HG02870 (cell line): ENCODE measurements around the gene UBE4B.
"Not testable (repeated sequence)": the region's sequence is repeated elsewhere in the genome, so short reads cannot be mapped to it uniquely, and the experiment has no call there.

Experiments used
- ATAC-seq: cut with Tn5 transposase; IDR thresholded peaks from one replicate; pipeline ENCODE4 v1.9.1; 2021; ENCODE audit warnings: mild to moderate bottlenecking, moderate library complexity; ENCODE audit not compliant: unreplicated experiment

The UBE4B gene

GRCh38 chr1:10070206-10070605, 37.4 kb downstream of the UBE4B start:
- ATAC-seq: no peak

GRCh38 chr1:10071640-10072039, 38.9 kb downstream of the UBE4B start:
- ATAC-seq: no peak

DNA sequence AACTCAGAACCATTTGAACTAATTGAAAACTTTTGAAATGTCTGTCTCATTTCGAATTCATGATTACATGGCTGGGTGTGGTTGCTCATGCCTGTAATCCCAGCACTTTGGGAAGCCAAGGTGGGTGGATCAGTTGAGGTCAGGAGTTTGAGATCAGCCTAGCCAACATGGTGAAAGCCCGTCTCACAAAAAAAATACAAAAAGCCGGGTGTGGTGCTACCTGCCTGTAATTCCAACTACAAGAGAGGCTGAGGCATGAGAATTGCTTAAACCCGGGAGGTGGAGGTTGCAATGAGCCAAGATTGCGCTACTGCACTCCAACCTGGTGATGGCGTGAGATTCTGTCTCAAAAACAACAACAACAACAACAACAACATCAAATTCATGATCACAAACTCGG, 40.6 kb downstream of the UBE4B start:
- not testable (repeated sequence) for ATAC-seq

DNA sequence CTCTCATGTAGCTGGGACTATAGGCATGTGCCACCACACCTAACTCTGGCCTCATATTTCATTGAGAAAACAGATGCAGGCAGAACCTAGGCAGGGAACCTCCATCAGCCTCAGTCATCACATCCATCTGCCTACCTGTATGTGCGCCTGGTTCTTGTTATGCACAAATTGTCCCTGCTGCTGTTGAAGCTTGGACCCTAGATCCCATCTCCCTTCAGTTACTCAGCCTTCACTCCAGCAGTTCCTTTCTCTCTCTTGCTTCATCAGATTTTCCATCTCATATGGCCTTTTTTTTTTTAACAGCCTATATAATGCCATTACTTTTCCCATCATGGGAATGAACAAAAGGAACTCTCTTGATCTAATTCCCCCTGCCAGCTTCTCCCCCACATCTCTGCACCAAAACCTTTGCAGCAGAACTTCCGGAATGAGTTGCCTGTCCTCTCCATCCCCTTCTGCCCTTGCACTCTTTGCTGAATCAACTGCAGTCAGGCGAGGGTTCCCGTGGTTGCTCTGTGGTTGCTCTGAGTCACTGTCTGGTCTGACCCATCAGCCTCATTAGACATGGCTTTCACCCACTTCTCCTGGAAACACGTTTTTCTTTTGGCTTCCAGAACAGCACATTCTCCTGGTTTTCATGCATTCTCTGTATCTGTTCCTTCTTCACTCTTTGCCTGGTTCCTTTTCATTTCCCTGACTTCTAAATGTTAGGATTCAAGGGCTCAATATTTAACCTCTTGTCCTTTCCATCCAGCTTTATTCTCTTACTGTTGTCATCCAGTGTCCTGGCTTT, 41.5 kb downstream of the UBE4B start:
- ATAC-seq: no peak

DNA sequence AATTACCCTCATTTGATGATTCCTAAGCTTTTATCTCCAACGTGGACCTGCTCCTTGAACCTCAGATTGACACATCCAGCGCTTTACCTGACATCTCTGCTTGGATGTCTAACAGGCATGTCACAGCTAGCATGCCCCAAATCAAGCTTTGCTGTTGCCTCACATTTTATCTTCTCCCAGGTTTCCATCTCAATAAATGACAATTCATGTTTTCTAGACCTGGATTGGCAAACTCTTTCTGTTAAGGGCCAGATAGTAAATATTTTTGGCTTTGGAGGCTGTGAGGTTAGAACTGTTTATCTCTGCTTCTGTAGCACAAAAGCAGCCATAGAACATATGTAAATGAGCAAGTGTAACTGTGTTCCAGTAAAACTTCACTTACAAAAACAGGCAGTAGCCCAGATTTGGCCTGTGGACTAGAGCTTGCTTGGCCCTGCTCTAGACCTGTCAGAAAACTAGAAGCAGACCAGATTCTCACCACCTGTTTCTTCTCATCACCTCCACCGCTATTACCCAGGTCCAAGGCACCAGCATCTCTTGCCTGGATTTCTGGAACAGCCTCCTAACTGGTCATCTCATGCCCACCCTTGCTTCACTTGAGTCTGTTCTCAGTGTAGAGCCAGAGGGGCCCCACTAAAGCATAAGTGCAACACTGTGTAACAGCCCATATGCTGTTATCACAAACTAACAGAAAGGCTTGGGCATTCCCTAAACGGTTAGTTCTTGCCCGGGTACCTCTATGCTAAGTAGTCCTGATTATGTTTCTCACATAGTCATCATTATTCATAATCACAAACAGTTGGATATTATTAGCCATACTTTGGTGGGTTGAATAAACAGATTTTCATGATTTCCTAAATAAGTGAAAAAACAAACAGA, 42.3 kb downstream of the UBE4B start:
- ATAC-seq: no peak

DNA sequence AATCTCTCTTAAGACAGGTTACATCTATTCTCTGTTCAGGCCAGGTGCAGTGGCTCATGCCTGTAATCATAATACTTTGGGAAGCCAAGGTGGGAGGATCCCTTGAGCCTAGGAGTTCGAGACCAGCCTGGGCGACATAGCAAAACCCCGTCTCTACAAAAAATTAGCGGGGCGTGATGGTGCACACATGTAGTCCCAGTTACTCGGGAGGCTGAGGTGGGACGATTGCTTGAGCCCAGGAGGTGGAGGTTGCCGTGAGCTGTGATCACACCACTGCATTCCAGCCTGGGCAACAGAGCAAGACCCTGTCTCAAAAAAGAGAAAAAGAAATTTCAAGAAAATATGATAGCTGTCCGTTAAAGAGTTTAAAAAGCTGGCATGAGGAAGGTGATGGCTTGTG, 43.0 kb downstream of the UBE4B start:
- no peak for ATAC-seq

DNA sequence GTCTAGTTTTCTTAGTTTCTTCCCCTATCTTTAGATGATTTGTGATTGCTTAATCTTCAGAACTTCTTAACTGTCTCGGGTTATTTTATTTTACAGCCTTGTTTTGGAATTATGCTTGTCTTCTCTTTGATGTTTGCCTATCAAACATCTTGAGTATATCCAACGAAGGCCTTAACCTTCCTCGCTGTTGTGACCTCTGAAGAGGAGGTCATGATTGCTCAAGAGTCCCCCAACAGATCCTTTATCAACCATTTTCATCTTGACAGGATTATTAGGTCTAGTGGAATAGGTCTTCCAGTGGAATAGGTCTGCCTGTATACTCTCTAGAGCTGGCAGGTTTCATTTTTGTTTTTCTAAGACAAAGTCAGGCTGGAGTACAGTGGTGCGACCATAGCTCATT, 45.7 kb downstream of the UBE4B start:
- ATAC-seq: no peak

DNA sequence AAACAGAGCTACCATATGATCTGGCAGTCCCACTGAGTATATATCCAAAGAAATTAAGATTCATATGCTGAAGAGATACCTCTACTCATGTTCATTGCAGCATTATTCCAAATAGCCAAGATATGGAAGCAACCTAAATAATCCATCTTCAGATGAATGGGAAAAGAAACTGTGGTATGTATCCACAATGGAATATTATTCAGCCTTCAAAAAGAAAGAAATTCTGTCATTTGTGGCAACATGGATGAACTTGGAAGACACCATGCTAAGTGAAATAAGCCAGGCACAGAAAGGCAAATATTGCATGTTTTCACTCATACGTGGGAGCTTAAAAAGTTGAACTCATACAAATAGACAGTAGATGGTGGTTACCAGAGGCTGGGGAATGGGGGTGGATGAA, 47.8 kb downstream of the UBE4B start:
- ATAC-seq: no peak

DNA sequence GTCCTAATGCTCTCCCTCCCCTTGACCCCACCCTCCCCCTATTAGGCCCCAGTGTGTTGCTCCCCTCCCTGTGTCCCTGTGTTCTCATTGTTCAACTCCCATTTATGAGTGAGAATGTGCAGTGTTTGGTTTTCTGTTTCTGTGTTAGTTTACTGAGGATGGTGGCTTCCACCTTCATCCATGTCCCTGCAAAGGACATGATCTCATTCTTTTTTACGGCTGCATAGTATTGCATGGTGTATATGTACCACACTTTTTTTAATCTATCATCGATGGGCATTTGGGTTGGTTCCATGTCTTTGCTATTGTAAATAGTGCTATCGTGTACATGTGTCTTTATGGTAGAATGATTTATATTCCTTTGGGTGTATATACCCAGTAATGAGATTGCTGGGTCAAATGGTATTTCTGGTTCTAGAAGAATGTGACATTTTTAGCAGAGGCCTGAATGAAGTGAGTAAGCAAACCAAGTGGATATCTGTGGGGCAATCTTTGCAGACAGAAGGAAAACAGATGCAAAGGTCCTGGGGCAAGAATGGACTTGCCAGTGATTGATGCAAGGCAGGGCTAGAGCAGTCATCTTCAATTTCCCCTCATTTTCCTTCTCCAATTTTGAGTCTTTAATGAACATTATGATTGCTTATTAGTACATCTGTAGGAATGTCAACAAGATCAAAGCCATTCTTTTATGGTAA, 50.2 kb downstream of the UBE4B start:
- ATAC-seq: no peak

DNA sequence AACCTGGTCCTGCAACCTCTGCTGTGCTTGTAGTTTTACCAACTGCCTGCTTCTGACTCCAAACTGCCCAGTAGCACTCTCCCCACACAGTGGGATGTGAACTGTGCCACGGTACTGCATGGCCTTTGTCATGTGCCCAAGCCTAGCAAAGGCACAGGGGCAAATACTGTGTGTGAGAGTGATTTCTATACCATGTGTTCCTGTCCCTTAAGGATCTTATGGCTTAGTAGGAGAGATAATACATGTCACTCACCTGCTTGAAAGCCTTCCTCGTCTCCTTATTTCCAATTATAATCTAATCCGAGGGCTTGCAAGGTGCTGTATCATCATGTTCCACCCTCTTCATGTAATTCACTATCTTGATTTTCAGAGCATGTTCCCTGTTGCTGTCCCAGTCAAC, 51.3 kb downstream of the UBE4B start:
- no peak for ATAC-seq

- ATAC-seq: no peak
Measured at GRCh38 chr1:10085076-10085475, 52.3 kb downstream of the UBE4B start.

DNA sequence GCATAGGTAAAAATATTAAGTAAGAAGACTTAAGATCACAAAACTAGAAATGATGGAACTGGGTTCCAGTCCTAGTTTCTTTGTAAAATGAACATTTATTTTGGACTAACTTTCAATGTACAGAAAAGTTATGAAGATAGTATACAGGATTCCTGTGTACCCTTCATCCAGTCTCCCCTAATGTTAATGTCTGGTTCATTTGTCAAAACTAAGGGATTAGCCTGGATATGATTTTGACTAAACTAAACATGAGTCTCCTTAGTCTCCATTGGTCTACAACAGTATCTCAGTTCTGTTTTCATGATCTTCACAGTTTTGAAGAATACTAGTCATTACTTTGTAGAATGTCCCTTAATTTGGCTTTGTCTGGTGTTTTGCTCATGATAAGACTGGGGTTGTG, 54.5 kb downstream of the UBE4B start:
- ATAC-seq: no peak

GRCh38 chr1:10101929-10102328, 69.2 kb downstream of the UBE4B start:
- ATAC-seq: no peak

DNA sequence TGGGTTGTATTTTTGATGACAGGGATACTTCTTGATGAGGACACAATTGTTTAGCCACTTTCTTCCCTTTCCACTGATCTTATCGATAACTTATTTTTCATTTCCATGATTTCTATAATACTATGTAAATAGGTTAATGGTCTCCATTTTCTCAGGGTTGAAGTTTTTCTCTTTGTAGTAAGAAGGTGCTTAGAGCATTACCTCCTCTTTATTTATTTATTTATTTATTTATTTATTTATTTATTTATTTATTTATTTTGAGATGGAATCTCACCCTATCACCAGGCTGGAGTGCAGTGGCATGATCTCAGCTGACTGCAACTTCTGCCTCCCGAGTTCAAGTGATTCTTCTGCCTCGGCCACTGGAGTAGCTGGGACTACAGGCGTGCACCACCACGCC, 70.4 kb downstream of the UBE4B start:
- ATAC-seq: no peak

- no peak for ATAC-seq
Measured at GRCh38 chr1:10104834-10105233, 72.1 kb downstream of the UBE4B start.

DNA sequence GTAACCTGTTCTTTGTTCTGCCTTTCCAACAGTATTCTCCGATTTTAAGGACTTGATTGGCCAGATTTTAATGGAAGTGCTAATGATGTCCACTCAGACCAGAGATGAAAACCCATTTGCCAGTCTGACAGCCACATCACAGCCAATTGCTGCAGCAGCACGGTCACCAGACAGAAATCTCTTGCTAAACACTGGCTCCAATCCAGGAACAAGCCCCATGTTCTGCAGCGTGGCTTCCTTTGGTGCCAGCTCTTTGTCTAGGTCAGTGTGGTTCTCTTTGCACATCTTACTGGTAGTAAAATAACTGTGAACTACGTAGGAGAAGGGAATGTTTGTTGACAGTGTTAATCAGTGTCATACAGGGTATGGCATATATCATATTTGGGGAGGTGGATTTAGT, 72.7 kb downstream of the UBE4B start:
- no peak for ATAC-seq

DNA sequence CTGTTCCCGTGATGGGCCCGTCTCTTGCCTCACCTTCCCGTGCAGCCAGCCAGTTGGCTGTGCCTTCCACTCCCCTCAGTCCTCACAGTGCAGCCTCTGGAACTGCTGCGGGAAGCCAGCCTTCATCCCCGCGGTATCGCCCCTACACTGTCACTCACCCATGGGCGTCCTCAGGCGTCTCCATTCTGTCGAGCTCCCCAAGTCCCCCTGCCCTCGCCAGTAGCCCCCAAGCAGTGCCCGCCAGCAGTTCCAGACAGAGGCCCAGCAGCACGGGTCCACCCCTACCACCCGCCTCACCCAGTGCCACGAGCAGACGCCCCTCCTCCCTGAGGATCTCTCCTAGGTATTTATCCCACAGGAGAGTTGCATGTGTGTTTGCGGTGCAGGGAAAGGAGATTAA, 73.5 kb downstream of the UBE4B start:
- no peak for ATAC-seq

- no peak for ATAC-seq
Measured at GRCh38 chr1:10106756-10107475, 74.2 kb downstream of the UBE4B start.

- ATAC-seq: not testable (repeated sequence)
Measured at GRCh38 chr1:10107476-10107847, 74.7 kb downstream of the UBE4B start.

DNA sequence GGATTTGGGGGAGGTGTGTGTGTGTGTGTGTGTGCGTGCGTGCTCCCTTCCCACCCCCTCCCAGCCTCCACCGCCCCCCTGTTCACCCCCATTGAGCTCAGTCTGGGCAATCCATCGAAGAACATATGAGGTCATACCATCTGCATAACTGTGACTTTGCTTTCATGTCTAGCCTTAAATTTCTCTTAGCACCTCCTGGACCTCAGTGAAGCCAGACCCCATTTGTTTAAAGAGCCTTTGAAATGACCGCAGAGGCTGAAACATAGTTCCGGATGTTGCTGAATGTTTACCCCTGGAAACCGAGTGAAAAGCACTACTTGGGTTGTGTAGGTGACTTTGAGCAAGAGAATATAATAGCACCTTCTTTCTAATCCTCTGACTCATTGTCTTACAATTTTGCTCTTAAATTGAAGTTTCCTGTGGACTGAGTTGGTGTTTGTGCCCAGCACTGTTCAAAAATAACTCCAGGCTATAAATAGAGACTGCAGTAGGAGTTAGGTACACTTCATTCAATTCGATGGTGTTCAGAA, 75.4 kb downstream of the UBE4B start:
- no peak for ATAC-seq
